HG03521 (cell line): ENCODE data around the gene CLIP2.
"Not testable (repeated sequence)": the region's sequence is repeated elsewhere in the genome, so short reads cannot be mapped to it uniquely, and the experiment has no call there.

ENCODE experiments used
- ATAC-seq: cut with Tn5 transposase; IDR thresholded peaks from one replicate; pipeline ENCODE4 v1.9.1; 2021; ENCODE audit warnings: mild to moderate bottlenecking, moderate library complexity; ENCODE audit not compliant: unreplicated experiment

Gene CLIP2

DNA sequence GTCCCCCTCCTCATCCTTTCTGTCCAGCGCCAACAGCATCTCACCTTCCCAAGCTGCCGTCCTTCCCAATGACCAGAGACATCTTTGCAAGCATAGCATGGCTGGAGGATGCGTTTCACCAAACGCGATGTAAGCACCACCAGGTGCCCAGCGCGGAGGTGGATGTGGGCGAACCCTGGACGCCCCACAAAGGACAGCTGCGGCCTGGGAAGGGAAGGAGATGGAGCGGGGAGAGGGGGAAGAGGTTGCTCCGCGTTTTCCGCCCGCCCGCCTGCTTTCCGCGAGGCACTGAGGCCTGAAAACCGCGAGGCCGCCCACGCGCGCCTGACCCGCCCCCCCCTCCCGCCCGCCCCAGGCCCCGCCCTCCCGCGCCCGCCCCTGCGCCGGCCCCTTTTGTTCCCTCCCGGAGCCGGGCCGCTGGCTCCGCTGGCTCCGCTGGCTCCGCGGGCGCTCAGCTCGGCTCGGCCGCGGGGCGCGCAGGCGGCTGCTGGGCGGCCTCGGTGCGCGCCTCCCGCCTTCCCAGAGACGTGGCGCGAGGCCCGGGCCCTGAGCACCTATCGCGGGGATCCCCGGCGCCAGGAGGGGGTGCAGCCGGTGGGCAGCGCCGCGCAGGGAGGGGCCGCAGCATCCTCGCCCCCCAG lies at the start of gene CLIP2:
CLIP2 (plus strand) TSS at position 390 of the 641 bp plus-strand sequence. CDS start 28,140 bp downstream, outside the sequence.
- ATAC-seq: peak; percentile 52

DNA sequence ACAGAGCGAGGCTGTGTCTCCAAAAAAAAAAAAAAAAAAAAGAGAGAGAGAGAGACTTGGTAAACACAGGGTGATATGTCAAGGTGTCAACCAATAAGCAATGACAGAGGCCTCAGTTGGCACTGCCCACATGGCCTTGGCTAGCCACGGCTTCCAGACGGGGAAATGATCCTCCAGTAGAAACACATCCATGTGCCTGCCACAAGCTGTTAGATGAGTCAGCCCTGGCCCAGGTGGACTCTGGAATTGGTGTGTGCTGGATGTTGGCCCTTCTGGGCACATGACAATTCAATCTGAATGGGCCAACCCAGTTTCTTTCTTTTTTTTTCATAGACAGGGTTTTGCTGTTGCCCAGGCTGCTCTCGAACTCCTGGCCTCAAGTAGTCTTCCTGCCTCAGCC lies 48.7 kb upstream of the CLIP2 start:
- no peak for ATAC-seq

DNA sequence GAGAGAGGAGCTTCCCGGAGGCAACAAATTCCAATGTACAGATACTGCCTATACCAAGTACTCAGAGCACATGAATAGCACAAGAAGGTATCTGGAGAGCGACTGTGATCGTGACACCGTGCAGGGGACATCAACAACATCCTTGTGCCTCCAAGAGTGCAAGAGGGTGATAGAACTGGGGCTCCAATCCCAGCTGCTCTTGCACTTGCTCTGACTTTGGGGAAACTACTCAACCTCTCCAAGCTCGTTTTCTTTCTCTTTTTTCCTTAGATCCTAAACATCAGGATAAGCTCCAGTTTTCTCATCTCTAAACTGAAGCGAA lies 47.1 kb upstream of the CLIP2 start:
- no peak for ATAC-seq

DNA sequence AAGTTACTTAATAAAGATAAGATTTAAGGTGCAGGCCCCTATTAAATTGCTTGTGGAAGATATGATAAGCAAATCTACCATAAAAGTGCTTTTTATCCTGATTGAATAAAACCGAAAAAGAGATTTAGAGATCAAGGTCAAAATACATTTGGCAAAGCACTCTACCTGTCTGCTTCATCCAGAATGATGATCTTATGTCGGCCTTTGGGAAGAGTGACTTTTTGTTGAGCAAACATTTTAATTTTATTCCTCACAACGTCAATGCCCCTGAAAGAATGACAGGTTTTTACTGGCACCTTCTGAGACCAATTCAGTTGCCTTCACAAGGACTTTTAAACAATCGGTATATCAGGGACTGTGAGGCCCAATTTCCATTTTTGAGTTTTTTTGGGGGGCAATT lies 42.7 kb upstream of the CLIP2 start:
- ATAC-seq: no peak

DNA sequence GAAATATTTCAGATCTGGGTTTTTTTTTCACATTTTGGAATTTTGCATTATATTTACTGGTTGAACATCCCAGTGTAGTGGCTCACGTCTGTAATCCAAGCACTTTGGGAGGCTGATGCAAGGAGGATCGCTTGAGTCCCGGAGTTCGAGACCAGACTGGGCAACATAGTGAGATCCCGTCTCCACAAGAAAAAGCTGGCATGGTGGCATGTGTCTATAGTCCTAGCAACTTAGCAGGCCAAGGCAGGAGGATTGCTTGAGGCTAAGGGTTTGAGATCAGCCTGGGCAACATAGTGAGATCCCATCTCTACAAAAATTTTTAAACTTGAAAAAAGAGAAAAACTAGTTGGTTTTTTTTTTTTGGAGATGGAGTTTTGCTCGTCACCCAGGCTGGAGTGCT lies 41.1 kb upstream of the CLIP2 start:
- ATAC-seq: no peak

DNA sequence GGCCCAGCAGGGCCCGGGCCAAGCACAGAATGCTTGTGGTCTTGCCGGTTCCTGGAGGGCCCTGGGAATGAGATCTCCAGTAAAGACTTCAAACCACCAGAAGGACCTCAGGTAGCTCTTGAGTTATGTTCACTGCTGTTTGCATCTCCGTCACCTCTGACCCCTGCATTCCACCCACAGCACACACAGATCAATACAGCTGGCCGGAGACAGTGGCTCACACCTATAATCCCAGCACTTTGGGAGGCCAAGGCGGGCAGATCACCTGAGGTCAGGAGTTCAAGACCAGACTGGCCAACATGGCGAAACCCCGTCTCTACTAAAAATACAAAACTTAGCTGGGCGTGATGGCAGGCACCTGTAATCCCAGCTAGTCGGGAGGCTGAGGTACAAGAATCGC lies 40.1 kb upstream of the CLIP2 start:
- not testable (repeated sequence) for ATAC-seq

DNA sequence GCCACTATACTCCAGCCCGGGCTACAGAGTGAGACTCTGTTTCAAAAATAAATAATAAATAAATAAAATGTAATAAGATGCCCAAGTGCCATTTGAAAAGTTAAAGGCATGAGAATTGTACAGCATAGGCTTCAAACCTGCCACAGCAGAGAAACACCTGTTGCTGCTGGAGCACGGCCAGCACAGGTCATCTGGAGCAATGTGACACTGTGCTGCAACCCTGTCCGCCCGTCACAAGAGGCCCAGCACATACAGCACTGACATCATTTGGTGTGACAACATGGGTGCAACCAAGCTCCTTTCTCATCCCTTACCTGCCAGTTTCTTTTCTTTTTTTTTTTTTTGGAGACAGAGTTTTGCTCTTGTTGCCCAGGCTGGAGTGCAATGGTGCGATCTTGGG lies 36.3 kb upstream of the CLIP2 start:
- ATAC-seq: no peak

DNA sequence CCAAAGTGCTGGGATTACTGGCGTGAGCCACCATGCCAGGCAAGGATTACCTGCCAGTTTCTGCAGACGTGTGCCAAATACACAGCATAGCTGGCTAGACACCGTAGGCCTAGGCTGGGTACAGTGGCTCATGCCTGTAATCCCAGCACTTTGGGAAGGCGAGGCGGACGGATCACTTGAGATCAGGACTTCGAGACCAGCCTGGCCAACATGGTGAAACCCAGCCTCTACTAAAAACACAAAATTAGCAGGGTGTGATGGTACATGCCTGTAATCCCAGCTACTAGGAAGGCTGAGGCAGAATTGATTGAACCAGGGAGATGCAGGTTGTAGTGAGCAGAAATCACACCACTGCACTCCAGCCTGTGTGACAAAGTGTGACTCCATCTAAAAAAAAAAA lies 35.9 kb upstream of the CLIP2 start:
- no peak for ATAC-seq

DNA sequence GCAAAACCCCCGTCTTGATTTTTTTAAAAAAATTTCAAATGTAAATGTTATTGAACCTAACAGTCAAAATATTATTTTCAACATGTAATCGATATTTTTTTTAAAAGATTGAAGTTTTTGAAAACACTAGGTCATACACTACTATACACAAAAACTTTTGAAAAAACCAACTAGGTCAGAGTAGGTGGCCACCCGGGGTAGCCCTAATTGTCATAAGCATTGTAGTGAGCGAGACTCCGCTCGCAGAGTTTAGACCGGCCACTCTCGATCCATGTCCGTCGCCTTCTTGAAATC lies 35.4 kb upstream of the CLIP2 start:
- no peak for ATAC-seq

DNA sequence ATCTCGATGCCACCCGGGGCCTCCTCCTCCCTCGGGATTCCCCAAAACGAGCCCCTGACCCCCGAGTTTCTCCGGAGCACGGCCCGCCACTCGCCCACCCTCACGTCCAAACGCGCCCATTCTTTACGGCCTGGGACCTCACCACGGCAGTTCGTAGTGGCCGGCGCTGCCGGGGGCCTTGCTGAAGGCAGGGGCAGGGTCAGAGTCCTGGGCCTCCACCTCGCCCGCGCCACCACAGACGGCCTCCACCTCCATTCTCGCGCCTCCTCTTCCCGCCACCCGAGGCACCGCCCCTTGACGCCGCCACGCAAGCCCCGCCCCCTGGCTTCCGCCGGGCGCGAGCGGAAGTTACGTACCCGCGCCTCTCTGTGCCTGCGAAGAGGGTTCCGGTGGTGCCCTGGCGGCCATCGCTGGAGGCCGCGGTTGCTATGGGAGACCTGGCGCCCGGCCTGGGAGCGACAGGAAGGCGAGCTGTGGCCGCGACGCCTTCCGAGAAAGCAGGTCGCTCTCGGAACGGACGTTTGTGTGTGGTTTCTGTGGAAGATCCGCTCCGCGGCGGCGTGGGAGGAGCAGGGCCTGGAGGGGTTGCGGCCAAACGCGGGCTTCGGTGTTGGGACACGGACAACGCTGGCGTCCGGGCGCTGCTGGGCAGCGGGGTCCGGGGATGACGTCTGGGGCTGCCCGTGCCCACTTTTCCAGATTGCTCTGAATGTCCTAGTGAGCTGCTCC lies 34.9 kb upstream of the CLIP2 start, which contains the start of gene RFC2:
RFC2 (minus strand) TSS at position 271 of the 729 bp plus-strand sequence; CDS start at position 255, 16 bp downstream.
- ATAC-seq: peak; percentile 92

DNA sequence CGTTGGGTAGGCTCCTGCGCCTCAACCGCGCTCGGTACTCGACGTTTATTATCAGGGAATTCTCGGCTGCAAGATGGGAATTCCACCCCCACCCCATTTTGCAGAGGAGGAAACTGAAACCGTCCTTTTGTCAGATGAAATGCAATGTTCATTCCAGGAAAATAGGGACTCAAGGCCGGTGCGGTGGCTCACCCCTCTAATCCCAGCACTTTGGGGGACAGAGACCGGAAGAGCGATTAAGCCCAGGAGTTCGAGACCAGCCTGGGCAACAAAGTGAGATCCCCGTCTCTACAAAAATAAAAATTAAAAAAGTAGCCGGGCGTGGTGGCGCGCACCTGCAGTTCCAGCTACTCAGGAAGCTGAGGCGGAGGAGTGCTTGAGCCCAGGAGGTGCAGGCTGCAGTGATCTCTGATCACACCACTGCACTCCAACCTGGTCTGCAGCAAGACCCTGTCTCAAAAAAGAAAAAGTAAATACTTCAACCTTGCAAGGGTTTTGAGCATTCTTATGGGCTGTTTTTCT lies 34.3 kb upstream of the CLIP2 start:
- ATAC-seq: no peak

DNA sequence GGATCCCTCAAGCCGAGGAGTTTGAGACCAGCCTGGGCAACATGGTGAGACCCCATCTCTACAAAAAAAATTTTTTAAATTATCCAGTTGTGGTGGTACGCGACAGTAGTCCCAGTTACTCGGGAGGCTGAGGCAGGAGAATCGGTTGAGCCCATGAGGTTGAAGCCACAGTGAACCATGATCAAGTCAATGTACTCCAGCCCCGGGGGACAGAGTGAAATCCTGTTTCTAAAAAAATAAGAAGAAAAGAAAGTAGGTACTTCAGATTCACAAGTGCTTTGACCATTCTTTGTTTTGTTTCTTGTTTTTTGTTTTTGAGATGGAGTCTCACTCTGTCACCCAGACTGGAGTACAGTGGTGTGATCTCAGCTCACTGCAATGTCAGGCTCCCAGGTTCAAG lies 33.7 kb upstream of the CLIP2 start:
- not testable (repeated sequence) for ATAC-seq

DNA sequence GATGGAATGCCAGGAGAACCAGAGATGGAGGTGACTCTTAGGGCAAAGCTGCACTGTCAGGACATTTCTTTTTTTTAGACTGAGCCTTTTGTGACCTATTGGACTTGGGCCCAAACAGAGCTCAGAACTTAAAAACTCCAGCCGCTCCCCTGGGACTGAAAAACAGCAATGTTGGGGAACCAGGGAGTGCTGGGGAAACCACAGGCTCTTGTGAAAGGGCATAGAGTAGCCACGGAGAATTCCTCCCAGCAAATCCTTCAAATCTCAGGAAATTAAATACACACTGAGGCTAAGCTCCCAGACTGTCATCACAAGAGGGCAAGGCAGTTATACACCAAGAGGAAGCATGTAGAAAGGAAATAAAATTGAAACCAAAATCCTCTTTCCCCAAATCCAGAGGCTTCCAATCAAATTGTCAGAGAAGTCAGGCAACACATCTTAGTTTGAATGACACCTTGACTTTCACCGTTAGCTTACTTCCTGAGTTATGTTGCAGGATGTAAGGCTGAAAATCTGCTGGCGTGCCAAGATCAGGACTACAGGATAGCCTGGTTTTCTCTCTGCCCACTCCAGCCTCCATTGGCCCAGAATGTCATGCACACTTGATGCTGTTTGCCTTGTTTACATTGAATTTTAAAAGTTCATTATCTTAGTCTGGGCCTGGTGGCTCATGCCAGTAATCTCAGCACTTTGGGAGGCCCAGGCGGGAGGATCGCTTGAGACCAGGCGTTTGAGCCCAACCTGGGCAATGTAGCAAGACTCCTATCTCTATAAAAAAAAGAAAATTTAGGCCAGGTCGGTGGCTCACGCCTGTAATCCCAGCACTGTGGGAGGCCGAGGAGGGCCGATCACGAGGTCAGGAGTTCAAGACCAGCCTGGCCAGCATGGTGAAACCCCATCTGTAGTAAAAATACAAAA lies 32.5 kb upstream of the CLIP2 start:
- ATAC-seq: no peak

DNA sequence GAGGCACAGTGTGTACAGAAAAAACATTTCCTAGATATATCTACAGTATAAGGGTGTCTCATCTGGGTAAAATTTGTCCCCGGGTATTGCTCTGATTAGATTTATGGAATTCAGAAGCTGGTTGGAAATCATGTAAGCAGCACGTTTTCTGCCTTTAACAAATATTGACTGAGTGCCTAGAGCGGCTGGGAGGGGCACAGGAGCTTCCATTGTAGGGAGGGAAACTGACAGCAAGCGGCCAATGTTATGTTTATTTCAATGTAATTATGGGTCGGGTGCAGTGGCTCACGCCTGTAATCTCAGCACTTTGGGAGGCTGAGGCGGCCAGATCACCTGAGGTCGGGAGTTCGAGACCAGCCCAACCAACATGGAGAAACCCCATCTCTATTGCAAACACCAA lies 30.6 kb upstream of the CLIP2 start:
- ATAC-seq: no peak

DNA sequence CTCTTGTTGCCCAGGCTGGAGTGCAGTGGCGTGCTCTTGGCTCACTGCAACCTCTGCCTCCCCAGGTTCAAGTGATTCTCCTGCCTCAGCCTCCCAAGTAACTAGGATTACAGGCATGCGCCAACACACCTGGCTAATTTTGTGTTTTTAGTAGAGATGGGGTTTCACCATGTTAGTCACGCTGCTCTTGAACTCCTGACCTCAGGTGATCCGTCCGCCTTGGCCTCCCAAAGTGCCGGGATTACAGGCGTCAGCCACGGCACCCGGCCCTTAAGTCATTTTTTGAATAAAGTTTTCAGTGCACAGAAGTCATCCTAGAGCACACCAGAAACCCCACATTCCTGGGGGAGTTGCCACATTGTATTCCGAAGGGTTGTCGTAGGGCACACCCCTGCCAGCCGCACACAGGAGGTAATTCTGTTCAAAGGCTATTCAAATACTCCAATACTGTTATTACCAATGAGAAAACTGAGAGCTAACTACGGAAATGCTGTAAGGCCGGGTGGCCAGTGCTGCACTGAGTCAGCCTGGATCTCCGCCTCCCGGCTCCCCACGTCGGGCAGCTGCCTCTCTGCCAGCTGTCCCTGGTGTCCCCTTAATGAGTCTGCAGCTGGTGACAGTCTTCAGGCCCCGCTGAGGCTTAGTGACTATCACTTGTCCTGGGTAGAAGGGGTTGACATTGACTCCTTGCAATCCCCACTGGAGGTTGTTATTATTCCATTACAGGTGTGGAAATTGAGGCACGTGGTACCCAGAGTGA lies 26.4 kb upstream of the CLIP2 start:
- ATAC-seq: no peak

DNA sequence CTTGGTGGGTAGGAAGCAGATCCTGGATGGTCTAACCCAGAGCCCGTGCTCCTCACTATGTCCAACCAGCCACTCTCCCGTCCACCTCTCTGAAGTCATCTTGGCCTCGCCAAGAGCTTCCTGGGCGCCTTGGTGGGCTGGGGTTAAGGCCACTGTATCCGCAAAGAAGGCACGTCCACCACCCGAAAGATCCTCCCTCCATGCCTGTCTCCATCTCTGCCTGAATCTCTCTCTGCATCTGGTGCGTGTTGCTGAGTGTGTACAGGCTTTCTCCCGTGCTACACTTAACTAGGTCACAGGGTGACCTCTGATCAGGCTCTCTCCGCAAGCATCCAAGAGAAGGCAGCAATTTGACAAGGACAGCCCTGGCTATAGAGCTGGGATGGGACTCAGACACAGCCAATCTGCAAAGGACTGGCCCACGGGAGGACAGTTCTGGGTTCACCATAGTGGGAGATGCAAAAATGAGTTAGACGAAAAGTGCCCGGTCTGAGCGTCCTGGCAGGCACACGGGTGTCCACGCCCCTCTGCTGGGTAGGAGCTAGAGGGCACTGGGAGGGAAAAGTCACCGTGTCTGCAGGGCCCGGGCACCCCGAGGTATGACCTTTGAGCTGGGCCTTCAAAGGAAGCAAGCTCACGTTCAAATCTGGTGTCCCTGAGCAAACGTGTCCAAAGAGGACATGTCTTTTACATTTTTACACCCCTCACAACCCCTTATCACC lies 25.6 kb upstream of the CLIP2 start:
- no peak for ATAC-seq

DNA sequence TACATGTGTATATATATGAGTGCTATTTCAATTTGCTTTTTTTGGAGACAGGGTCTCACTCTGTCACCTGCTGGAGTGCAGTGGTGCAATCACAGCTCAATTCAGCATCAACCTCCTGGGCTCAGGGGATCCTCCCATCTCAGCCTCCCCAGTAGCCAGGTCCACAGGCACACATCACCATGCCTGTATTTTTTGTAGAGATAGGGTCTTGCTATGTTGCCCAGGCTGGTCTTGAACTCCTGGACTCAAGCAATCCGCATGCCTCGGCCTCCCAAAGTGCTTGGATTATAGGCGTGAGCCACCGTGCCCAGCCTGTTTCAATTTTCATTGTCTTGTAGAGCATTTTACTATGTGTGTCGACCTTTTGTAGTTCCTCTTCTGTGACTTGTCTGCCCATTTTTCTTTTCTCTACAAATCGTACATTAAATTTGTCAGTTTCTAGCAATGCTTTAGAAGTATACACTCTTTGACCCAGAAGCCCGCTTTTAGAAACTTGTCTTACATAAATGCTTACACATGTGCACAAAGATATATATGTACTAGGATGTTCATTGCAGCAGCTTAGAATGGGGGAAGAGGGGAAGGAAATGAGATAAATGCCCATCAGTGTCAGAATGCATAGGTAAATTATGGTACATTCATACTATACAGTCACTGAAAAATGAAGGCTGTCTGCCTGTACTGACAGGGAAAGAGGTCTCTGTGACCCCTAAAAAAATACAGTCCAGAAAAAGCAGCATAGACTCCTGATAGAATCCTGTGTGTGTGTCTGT lies 22.8 kb upstream of the CLIP2 start:
- no peak for ATAC-seq

DNA sequence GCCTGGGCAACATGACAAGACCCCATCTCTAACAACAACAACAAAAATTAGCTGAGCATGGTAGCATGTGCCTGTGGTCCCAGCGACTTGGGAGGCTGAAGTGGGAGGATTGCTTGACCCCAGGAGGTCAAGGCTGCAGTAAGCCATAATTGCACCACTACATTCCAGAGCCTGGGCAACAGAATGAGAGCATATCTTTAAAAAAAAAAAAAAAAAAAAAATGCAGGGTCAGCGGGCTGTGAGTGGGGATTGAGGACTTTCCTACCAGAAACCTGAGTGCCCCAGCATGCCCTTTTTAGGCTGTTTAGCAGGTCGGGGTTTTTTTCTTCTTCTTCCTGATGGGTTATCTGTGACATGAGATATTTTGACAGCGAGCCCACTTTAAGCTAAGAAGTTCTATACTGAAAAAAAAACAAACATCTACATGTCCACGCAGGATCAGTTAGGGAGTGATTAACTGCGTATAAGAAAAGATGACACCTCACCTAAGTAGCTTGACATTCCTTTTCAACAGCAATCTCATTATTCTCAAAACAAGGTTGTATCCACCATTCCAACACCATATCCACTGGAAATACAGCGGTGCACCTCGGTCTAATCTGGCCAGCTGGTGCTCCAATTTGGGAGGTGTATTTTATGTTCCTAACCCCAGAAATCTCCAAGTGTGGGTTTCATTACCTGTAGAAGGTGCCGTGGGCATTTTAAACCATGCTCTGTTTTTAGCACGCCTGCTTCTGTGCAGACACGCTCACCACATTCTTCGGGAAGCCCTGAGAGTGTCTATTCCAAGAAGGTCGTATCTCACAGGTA lies 21.2 kb upstream of the CLIP2 start:
- ATAC-seq: no peak
